Left ventricle myocardium inferior (tissue), 1 donor: ENCODE measurements around the gene QSOX2. TPM values are rescaled to one million over a fixed set of nuclear protein-coding genes. Genes with fewer than 3 reads are reported as not detected.
A peak's percentile ranks its signal among the peaks of the same experiment; 100 is the strongest.

Experiments
- DNase-seq: peaks from one replicate; pipeline ENCODE4 v3.0.0-alpha.2; 2020
- H3K27ac ChIP-seq: fragments of 200-600 bp; replicated peaks from 2 replicates; pipeline ENCODE4 v1.8.0; 2021
- H3K27me3 ChIP-seq: fragments of 200-600 bp; 2 replicates; pipeline ENCODE4 v1.8.0; 2021; ENCODE audit warnings: low read depth
- H3K36me3 ChIP-seq: fragments of 200-600 bp; 2 replicates; pipeline ENCODE4 v1.8.0; 2021
- H3K4me1 ChIP-seq: fragments of 200-600 bp; 2 replicates; pipeline ENCODE4 v1.8.0; 2021
- H3K4me3 ChIP-seq: fragments of 200-600 bp; 2 replicates; pipeline ENCODE4 v1.8.0; 2021; ENCODE audit warnings: mild to moderate bottlenecking, moderate library complexity
- H3K9me3 ChIP-seq: fragments of 200-600 bp; replicated peaks from 2 replicates; pipeline ENCODE4 v1.8.0; 2021
- intact Hi-C: fragments of 100-400 bp; cut with micrococcal nuclease; formaldehyde crosslinking; loops from one replicate; pipeline ENCODE4 v1.11.0; 2022
- total RNA-seq: library from RNA; stranded (reverse); fragmentation: NEBNext Ultra II Directional; extraction: Animal tissue kit (Norgen Biotek cat#: 25700); gene quantifications from one replicate; pipeline ENCODE4 v1.2.1, GENCODE V29; 2021
- TF ChIP-seq, protein P1 (sequence below): fragments of 200-600 bp; IDR thresholded peaks from 2 replicates; pipeline ENCODE4 v1.8.0; 2021; ENCODE audit warnings: antibody characterized with exemption, mild to moderate bottlenecking, borderline replicate concordance
- donor health status: DM: no; HTN: yes; CAD: no; lungs with severe emphysema.

Gene QSOX2
- total RNA-seq, 1 donor from 2014 or later: 8.0 TPM

DNA sequence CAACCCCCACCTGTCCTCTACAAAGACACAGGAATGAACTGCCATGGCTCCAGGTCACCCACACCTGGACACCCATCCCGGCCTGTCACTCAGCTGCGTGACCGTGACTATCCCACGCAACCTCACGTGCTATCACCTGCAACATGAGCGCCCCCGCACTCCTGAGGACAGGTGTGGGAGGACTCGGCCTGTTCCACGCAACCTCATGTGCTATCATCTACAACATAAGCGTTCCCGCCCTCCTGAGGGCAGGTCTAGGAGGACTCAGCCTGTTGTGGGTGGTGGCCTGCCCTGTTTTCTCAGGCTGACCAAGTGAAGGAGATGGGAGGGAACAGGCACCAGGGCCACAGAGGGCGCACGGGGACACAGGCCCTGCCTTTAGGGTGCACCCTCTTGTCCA is 4.1 kb downstream of the QSOX2 start:
- no peak for DNase-seq
- TF ChIP-seq, protein P1, sequence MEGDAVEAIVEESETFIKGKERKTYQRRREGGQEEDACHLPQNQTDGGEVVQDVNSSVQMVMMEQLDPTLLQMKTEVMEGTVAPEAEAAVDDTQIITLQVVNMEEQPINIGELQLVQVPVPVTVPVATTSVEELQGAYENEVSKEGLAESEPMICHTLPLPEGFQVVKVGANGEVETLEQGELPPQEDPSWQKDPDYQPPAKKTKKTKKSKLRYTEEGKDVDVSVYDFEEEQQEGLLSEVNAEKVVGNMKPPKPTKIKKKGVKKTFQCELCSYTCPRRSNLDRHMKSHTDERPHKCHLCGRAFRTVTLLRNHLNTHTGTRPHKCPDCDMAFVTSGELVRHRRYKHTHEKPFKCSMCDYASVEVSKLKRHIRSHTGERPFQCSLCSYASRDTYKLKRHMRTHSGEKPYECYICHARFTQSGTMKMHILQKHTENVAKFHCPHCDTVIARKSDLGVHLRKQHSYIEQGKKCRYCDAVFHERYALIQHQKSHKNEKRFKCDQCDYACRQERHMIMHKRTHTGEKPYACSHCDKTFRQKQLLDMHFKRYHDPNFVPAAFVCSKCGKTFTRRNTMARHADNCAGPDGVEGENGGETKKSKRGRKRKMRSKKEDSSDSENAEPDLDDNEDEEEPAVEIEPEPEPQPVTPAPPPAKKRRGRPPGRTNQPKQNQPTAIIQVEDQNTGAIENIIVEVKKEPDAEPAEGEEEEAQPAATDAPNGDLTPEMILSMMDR: no peak
- Histone ChIP-seq H3K4me3 (no peak overlapping the region), H3K27ac (no peak overlapping the region), H3K4me1 (peaks cover 81% of the 10 kb centered on the region), H3K9me3 (no peaks in the 10 kb centered on the region), H3K27me3 (no peaks in the 10 kb centered on the region), H3K36me3 (no peaks in the 10 kb centered on the region)
- intact Hi-C loops: no loop called here

DNA sequence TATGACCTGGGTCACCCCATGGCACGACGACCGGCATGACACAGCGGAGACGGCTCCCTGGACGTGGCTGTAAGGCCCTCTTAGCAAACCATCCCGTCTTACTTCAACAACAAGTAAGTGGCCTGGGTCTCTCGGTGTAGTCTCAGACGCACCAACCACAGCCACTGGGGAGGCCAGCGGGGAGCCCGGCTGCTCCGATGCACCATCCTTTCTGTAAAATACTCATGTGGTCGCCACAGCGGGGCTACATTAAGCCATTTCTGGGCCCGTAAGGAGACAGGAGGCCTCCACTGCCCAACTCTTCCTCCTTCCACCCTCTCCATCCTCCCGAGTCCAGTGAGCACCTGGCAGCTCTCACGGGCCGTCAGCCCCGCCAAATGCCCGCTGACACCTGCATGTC is 4.7 kb downstream of the QSOX2 start:
- Histone ChIP-seq H3K27ac (peak overlapping the region; percentile 78), H3K36me3 (peaks cover 4% of the 10 kb centered on the region), H3K4me1 (peaks cover 77% of the 10 kb centered on the region), H3K4me3 (no peak overlapping the region), H3K27me3 (no peaks in the 10 kb centered on the region), H3K9me3 (no peaks in the 10 kb centered on the region)
- TF ChIP-seq, protein P1: no peak
- no peak for DNase-seq
- intact Hi-C loops: no loop called here

DNA sequence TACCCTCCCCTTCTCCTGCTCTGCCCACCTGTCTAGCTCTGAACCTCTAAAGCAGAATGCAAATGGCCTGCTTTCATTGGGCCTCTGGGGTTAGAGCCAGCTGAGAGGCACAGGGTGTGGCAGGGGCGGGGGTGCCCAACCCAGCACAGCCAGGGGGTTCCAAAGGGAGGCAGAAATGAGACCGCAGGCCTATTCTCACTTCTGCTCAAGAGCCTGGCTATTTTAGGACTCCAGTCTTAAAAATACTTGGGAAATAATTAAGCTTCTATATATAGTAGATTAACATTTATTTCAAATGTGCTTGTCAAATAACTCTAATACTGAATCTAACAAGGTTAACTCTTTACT is 5.7 kb downstream of the QSOX2 start:
- DNase-seq: no peak
- no peaks in the 10 kb centered on the region for H3K9me3 ChIP-seq
- intact Hi-C loops: no loop called here
- TF ChIP-seq, protein P1: no peak
- H3K27me3 ChIP-seq: no peaks in the 10 kb centered on the region
- peaks cover 13% of the 10 kb centered on the region for H3K36me3 ChIP-seq
- peak overlapping the region; percentile 17 for H3K4me3 ChIP-seq
- peaks cover 72% of the 10 kb centered on the region for H3K4me1 ChIP-seq
- H3K27ac ChIP-seq: peak overlapping the region; percentile 78

DNA sequence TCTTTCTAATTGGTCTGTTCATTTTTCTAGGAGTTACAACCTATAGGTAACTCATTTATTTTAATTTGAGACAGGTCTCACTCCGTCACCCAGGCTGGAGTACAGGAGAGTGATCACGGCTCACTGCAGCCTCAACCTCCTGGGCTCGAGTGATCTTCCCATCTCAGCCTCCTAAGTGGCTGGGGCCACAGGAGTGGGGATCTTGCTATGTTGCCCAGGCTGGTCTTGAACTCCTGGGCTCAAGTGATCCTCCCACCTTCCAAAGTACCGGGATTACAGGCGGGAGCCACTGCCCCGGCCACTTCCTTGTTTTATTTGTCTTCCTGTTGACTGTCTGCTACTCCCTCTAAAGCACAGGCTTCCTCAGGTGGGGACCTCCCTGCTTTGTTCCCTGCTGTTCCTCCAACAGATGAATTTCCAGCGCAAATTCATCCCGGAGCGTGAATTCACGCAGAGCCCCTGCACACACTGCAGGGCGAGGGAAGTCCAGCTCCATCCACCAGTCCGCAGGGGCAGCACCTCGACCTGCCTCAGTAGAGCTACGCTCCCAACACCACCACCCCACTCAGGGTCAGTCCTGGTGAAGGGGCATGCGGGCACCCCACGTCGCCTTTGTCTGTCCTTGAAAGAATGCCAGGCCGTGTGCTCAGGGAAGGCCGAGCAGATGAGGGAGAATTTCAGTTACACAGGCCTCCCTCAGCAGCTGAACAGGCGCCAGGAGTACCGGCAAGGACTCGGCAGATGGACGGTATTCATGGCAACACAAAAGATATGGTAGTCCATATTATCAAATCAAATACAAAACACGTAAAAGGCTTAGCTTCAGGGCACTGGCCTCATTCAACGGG is 6.3 kb downstream of the QSOX2 start:
- TF ChIP-seq, protein P1: no peak
- DNase-seq: no peak
- Histone ChIP-seq H3K27me3 (no peaks in the 10 kb centered on the region), H3K27ac (peak overlapping the region; percentile 78), H3K36me3 (peaks cover 13% of the 10 kb centered on the region), H3K4me1 (peaks cover 66% of the 10 kb centered on the region), H3K4me3 (peak overlapping the region; percentile 17), H3K9me3 (no peaks in the 10 kb centered on the region)
- intact Hi-C loops: no loop called here

DNA sequence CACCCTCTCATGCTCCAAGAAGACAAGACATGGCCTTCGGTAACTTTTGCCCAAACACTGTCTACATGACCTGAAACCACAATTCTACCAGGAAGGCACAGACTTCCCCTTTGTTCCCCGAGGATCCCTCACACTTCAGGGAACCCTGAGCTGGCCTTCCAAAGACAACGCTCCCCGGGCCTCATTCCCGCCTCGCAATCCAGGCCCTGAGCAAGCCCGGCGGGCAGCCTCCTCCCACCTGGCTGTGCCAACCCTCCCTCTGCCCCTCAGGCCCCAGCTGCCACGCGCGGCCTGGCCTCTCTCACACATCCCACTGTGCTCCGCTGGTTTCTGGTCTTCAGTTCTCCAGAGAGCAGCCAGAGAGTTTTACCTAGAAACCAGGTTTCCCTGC is 7.3 kb downstream of the QSOX2 start:
- H3K9me3 ChIP-seq: no peaks in the 10 kb centered on the region
- no peak for DNase-seq

More for the DNA sequence above, 7.3 kb downstream of the QSOX2 start:
- TF ChIP-seq, protein P1: no peak
- Histone ChIP-seq H3K27ac (peak overlapping the region; percentile 78), H3K4me1 (peaks cover 55% of the 10 kb centered on the region), H3K4me3 (no peak overlapping the region), H3K27me3 (no peaks in the 10 kb centered on the region), H3K36me3 (peaks cover 13% of the 10 kb centered on the region)
- intact Hi-C loops: no loop called here
